ENCODE data around the gene KCNAB1.

KCNAB1 gene

GRCh38 chr3:156256945-156257344, 136.6 kb downstream of the KCNAB1 start:
- DNase-seq (ENCODE audit: low spot score), result no peak
- CTCF ChIA-PET, result no interaction called here
- POLR2A ChIA-PET (ENCODE audit: low non-redundant PET), result no interaction called here
- no peak overlapping the region for H3K27ac ChIP-seq
- TF ChIP-seq, protein P1, sequence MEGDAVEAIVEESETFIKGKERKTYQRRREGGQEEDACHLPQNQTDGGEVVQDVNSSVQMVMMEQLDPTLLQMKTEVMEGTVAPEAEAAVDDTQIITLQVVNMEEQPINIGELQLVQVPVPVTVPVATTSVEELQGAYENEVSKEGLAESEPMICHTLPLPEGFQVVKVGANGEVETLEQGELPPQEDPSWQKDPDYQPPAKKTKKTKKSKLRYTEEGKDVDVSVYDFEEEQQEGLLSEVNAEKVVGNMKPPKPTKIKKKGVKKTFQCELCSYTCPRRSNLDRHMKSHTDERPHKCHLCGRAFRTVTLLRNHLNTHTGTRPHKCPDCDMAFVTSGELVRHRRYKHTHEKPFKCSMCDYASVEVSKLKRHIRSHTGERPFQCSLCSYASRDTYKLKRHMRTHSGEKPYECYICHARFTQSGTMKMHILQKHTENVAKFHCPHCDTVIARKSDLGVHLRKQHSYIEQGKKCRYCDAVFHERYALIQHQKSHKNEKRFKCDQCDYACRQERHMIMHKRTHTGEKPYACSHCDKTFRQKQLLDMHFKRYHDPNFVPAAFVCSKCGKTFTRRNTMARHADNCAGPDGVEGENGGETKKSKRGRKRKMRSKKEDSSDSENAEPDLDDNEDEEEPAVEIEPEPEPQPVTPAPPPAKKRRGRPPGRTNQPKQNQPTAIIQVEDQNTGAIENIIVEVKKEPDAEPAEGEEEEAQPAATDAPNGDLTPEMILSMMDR (conservative IDR thresholded peaks at IDR 0.05; ENCODE audit: low read depth), result no peak

GRCh38 chr3:156258301-156258700, 137.9 kb downstream of the KCNAB1 start:
- no peak overlapping the region for H3K27ac ChIP-seq
- POLR2A ChIA-PET (ENCODE audit: low non-redundant PET), result no interaction called here
- DNase-seq (ENCODE audit: low spot score), result no peak
- TF ChIP-seq, protein P1 (conservative IDR thresholded peaks at IDR 0.05; ENCODE audit: low read depth), result no peak
- CTCF ChIA-PET, result interaction anchor here (0.7 kb wide), 1 partner anchor 106 kb away, joined by 3 read pairs; no protein-coding TSS in a partner anchor

DNA sequence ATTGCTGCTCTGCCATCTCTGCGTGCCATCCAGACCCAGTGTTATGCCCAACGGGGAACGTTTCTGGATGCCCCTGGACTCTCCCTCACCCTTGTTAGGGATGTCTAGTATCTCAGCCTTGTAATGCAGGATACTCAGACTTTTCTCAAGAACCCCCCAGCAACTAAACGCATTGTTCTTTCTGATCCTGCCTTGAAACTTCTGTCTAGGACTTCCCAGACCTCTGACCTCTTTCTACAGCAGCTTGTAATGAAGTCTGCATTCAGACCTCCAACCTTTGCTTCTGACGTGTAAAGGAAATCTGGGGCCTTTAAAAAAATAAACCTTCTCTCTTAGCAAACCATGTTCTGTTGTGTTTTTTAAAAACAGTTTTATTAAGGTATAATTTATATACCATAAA, 139.5 kb downstream of the KCNAB1 start:
- CTCF ChIA-PET, result no interaction called here

GRCh38 chr3:156260331-156260730, 140.0 kb downstream of the KCNAB1 start:
- DNase-seq (ENCODE audit: low spot score), result no peak
- H3K27ac ChIP-seq, result no peak overlapping the region
- TF ChIP-seq, protein P1 (conservative IDR thresholded peaks at IDR 0.05; ENCODE audit: low read depth), result no peak
- ChIA-PET POLR2A (ENCODE audit: low non-redundant PET) (no interaction called here), CTCF (no interaction called here)

More for the DNA sequence above, 139.5 kb downstream of the KCNAB1 start:
- TF ChIP-seq, protein P1 (conservative IDR thresholded peaks at IDR 0.05; ENCODE audit: low read depth), result no peak
- no peak overlapping the region for H3K27ac ChIP-seq
- no peak for DNase-seq (ENCODE audit: low spot score)
- POLR2A ChIA-PET (ENCODE audit: low non-redundant PET), result no interaction called here

DNA sequence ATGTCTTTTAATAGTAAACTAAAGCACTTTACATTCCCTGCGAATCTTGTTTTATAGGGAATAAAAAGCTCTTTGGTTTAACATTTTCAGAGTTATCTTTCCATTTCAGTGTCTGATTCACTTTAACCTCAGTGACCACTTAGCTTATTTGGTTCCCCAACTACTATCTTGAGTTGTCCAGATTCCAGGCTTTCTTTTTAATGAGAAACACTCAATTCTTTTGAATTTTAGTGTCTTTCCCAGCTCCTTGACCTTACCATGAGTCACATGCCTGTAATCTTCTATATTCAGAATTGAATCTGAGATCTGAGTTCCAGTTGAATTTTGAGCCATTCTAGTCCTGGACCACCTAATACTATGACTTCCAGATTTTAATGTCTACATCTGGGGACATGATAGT, 144.4 kb downstream of the KCNAB1 start:
- H3K27ac ChIP-seq, result no peak overlapping the region
- TF ChIP-seq, protein P1 (conservative IDR thresholded peaks at IDR 0.05; ENCODE audit: low read depth), result no peak
- no peak for DNase-seq (ENCODE audit: low spot score)
- POLR2A ChIA-PET (ENCODE audit: low non-redundant PET), result no interaction called here
- CTCF ChIA-PET, result no interaction called here

GRCh38 chr3:156271508-156271907, 151.1 kb downstream of the KCNAB1 start:
- POLR2A ChIA-PET (ENCODE audit: low non-redundant PET), result no interaction called here
- CTCF ChIA-PET, result no interaction called here
- no peak for DNase-seq (ENCODE audit: low spot score)

More at GRCh38 chr3:156271508-156271907, 151.1 kb downstream of the KCNAB1 start:
- no peak overlapping the region for H3K27ac ChIP-seq
- TF ChIP-seq, protein P1 (conservative IDR thresholded peaks at IDR 0.05; ENCODE audit: low read depth), result no peak

All from RWPE1 (cell line).